Spinal cord (tissue), 10 donors: ENCODE measurements around the gene ACTRT2. TPM values are rescaled to one million over a fixed set of nuclear protein-coding genes. Genes with fewer than 3 reads are reported as not detected.

Source experiments
- DNase-seq, 6 donors: peaks; one replicate each; pipeline versions ENCODE4 v3.0.0 to v3.0.0-alpha.2; 2013 to 2015; ENCODE audit warnings: low spot score in 6 of 6, low read depth in 4 of 6
- H3K27ac ChIP-seq: one replicate; pipeline ENCODE4 v1.5.1; 2013; ENCODE audit warnings: low read depth, low read length, control low read depth
- H3K27me3 ChIP-seq: one replicate; pipeline ENCODE4 v1.6.1; 2013; ENCODE audit warnings: low read length; ENCODE audit not compliant: control insufficient read depth, insufficient read depth
- H3K36me3 ChIP-seq: one replicate; pipeline ENCODE4 v1.6.1; 2013; ENCODE audit warnings: low read length; ENCODE audit not compliant: control insufficient read depth, insufficient read depth
- H3K4me1 ChIP-seq: one replicate; pipeline ENCODE4 v1.6.1; 2013; ENCODE audit warnings: low read length; ENCODE audit not compliant: control insufficient read depth, insufficient read depth
- H3K4me3 ChIP-seq: one replicate; pipeline ENCODE4 v1.5.1; 2013; ENCODE audit warnings: low read depth, low read length, control low read depth
- H3K9me3 ChIP-seq: one replicate; pipeline ENCODE4 v1.6.1; 2013; ENCODE audit warnings: low read length; ENCODE audit not compliant: control insufficient read depth, insufficient read depth
- WGBS: methylation state at CpG from one replicate; pipeline ENCODE4 v1.1.5; 2013; ENCODE audit warnings: missing lambda C conversion rate; ENCODE audit not compliant: insufficient coverage; 5-methylcytosine and 5-hydroxymethylcytosine counted together
- polyA plus RNA-seq, 2 donors: library from polyadenylated mRNA; unstranded; fragments of 120-200 nt; gene quantifications; one replicate each; pipeline ENCODE4 v1.2.1, GENCODE V29; 2013; ENCODE audit not compliant: insufficient read length in 2 of 2
- total RNA-seq, 2 donors: library from RNA; depleted of rRNA in 1 of 2; stranded (reverse); fragments of 120-200 nt in 1 of 2; fragments of >200 nt in 1 of 2; gene quantifications; one replicate each; pipeline versions ENCODE4 v1.2.3 to v1.2.4, GENCODE V29; 2013 to 2014
- donor health status: healthy.

ACTRT2 gene
- total and polyA plus RNA-seq, 4 donors = not detected

GRCh38 chr1:3070644-3071564, 49.6 kb downstream of the ACTRT2 start:
- Histone ChIP-seq H3K27ac (peak overlapping the region; percentile 64), H3K4me3 (peak overlapping the region; percentile 29)
- WGBS = 15% methylated on average over 97 of the region's 97 CpGs

GRCh38 chr1:3071565-3072390, 50.5 kb downstream of the ACTRT2 start:
- peak overlapping the region; percentile 64 for H3K27ac ChIP-seq

More at GRCh38 chr1:3070644-3071564, 49.6 kb downstream of the ACTRT2 start:
- Histone ChIP-seq H3K27me3 (peaks cover 75% of the 10 kb centered on the region), H3K4me1 (peaks cover 73% of the 10 kb centered on the region), H3K36me3 (peaks cover 14% of the 10 kb centered on the region), H3K9me3 (no peaks in the 10 kb centered on the region)
- peak in 1 of 6 donors; percentile 60 for DNase-seq

More at GRCh38 chr1:3071565-3072390, 50.5 kb downstream of the ACTRT2 start:
- peaks cover 12% of the 10 kb centered on the region for H3K36me3 ChIP-seq
- peak overlapping the region; percentile 29 for H3K4me3 ChIP-seq
- peaks cover 74% of the 10 kb centered on the region for H3K4me1 ChIP-seq
- 70% methylated on average over 14 of the region's 17 CpGs for WGBS
- H3K9me3 ChIP-seq = no peaks in the 10 kb centered on the region
- peaks cover 67% of the 10 kb centered on the region for H3K27me3 ChIP-seq
- no peak for DNase-seq

Other genes starting within 250 kb of the ACTRT2 start
- gene TTC34, start 219.8 kb upstream of the ACTRT2 start, total RNA-seq = under 1 TPM; 0.10 to 0.99 TPM
- gene TTC34, start 219.8 kb upstream of the ACTRT2 start, polyA plus RNA-seq = 1 to 10 TPM; 1.2 to 1.6 TPM
- 1 to 10 TPM; 8.1 to 8.3 TPM for gene PRDM16, start 47.7 kb downstream of the ACTRT2 start, total RNA-seq
- 1 to 10 TPM; 6.1 to 6.5 TPM for gene PRDM16, start 47.7 kb downstream of the ACTRT2 start, polyA plus RNA-seq